ENCODE results near the gene STARD9.

DNA sequence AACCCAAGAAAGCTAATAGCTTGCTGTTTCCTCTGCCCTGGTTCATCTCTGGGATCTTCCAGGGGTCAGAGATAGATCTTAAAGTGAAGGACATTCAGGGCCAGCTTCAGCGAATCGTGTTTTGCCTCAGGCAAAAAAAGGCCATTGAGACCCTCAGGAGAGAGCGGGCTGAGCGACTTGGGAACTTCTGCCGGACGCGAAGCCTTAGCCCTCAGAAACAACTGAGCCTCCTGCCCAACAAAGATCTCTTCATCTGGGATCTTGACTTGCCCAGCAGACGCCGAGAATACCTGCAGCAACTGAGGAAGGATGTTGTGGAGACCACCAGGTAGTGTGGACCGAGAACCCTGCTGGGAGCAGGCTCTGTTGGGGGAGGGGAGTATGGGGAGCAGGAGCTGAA lies 119.0 kb downstream of the STARD9 start:
- TF ChIP-seq, protein P1, sequence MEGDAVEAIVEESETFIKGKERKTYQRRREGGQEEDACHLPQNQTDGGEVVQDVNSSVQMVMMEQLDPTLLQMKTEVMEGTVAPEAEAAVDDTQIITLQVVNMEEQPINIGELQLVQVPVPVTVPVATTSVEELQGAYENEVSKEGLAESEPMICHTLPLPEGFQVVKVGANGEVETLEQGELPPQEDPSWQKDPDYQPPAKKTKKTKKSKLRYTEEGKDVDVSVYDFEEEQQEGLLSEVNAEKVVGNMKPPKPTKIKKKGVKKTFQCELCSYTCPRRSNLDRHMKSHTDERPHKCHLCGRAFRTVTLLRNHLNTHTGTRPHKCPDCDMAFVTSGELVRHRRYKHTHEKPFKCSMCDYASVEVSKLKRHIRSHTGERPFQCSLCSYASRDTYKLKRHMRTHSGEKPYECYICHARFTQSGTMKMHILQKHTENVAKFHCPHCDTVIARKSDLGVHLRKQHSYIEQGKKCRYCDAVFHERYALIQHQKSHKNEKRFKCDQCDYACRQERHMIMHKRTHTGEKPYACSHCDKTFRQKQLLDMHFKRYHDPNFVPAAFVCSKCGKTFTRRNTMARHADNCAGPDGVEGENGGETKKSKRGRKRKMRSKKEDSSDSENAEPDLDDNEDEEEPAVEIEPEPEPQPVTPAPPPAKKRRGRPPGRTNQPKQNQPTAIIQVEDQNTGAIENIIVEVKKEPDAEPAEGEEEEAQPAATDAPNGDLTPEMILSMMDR (IDR thresholded peaks at IDR 0.05; ENCODE audit: insufficient read depth, low read depth, low read length), result no peak
- TF ChIP-seq EZH2 (IDR thresholded peaks at IDR 0.05; ENCODE audit: insufficient read depth, low read length), result no peak
